GM12875 (cell line): ENCODE results near the gene LIMCH1.
"Not testable (repeated sequence)": the region's sequence is repeated elsewhere in the genome, so short reads cannot be mapped to it uniquely, and the experiment has no call there.

Experiments used
- H3K4me3 ChIP-seq: one replicate; pipeline ENCODE4 v1.5.1; 2011; ENCODE audit warnings: low read depth, low read length, control low read depth
- TF ChIP-seq, protein P1 (sequence below): IDR thresholded peaks from 2 replicates; pipeline ENCODE4 v1.5.1; 2011; ENCODE audit warnings: low read depth, mild to moderate bottlenecking, control low read depth, inconsistent platforms, low read length, moderate library complexity, borderline replicate concordance; ENCODE audit not compliant: insufficient read depth

Gene LIMCH1

DNA sequence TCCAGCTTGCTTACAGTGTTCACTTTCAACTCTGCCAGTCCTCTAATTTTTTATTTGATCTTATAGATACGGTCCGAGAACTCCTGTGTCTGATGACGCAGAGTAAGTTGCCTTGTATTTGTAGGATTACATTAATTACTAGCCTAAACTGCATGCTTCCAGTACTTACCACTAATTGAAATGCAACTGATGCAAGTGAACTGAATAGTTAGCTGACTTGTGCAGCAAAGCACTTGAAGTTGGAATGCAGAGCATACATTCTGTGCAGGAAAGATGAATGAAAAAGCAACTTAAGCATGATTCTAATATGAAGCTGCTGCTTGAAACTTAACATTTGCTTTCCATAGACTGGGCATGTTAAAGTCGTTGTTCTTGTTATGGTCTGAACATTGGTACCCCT, 100.9 kb downstream of the LIMCH1 start:
- TF ChIP-seq, protein P1, sequence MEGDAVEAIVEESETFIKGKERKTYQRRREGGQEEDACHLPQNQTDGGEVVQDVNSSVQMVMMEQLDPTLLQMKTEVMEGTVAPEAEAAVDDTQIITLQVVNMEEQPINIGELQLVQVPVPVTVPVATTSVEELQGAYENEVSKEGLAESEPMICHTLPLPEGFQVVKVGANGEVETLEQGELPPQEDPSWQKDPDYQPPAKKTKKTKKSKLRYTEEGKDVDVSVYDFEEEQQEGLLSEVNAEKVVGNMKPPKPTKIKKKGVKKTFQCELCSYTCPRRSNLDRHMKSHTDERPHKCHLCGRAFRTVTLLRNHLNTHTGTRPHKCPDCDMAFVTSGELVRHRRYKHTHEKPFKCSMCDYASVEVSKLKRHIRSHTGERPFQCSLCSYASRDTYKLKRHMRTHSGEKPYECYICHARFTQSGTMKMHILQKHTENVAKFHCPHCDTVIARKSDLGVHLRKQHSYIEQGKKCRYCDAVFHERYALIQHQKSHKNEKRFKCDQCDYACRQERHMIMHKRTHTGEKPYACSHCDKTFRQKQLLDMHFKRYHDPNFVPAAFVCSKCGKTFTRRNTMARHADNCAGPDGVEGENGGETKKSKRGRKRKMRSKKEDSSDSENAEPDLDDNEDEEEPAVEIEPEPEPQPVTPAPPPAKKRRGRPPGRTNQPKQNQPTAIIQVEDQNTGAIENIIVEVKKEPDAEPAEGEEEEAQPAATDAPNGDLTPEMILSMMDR: no peak
- H3K4me3 ChIP-seq: no peak overlapping the region

DNA sequence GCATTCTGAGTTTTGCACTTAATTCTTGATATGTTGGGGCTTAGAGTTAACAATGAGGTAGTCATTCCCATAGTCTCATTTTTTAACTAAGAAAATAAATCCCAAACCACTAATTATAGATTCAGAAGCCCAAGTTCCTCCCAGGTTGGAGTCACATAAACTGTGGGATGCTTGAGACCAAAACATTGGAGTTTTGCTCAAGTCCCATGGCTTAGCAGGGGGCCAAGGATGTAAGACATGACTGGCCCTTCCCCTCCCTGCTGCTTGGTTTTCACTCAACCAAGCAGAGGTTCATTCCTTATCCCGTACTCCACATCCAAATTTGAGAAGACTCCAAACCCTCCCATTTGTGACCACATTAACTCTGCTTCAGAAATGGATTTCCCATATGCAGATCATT, 101.3 kb downstream of the LIMCH1 start:
- no peak overlapping the region for H3K4me3 ChIP-seq
- TF ChIP-seq, protein P1: no peak

DNA sequence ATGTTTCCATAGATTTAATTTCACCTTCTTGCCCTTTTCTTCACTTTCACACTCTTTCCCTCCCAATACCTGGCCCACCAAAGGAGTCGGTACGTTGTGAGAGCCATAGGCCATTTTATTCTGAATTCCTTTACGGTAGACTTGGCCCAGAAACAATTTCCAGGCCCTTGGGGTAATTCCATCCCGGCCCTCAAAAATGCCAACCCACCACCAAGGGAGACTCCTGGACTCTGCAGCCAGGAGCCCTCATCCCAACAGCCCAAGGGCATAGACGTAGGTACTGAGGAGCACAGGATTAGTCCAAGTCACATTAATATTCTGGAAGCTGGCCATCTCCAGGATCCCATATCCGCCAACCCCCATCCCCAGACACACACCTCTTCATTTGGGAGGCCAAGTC, 102.9 kb downstream of the LIMCH1 start:
- TF ChIP-seq, protein P1: no peak
- no peak overlapping the region for H3K4me3 ChIP-seq

GRCh38 chr4:41642746-41643145, 104.8 kb downstream of the LIMCH1 start:
- not testable (repeated sequence) for H3K4me3 ChIP-seq

DNA sequence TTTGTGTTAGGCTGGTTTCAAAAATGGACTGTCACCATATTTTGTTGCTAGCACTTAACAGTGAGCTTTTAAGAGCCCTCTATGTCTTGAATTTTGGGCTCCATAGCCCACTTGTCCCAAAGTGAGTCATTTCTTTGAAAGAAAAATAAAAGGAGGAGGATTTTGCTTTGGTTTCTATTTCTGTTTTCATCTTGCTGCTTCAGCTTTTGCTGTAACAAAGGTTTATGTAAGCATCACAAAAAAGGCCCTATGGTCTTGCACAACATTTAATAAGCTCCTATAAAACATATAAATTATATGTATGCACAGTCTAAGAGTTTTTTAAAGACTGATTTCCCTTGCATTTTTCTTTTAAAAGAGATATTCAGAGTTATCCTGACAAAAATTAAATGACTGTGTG, 105.4 kb downstream of the LIMCH1 start:
- TF ChIP-seq, protein P1: no peak

DNA sequence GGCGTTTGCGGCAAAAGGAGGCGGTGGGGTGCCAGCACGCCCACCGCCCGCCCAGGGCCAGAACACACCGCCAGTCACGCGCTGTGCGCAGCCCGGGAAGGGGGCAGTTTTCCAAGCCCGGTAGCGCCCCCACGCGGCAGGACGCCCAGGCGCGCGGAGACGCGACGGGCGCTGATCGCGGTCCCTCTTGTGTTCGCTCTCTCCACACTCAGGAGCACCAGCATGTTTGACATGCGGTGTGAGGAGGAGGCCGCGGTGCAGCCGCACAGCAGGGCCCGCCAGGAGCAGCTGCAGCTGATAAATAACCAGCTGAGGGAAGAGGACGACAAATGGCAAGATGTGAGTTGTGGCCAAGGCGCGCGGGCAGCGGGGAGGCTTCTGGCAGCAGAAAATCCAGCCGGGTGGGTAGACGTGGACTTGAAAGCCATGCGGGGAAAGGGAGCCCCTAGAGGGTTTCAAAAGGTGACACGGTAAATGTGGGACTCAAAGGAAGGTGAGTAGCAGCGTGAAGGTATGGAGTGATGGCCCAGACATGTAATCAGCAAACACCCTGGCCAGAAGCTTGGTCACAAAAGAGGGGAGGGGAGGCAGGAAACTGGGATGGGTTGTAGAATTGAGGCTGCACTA, 106.4 kb downstream of the LIMCH1 start:
- TF ChIP-seq, protein P1: peak; percentile 61
- no peak overlapping the region for H3K4me3 ChIP-seq

More for the DNA sequence above, 105.4 kb downstream of the LIMCH1 start:
- H3K4me3 ChIP-seq: no peak overlapping the region

DNA sequence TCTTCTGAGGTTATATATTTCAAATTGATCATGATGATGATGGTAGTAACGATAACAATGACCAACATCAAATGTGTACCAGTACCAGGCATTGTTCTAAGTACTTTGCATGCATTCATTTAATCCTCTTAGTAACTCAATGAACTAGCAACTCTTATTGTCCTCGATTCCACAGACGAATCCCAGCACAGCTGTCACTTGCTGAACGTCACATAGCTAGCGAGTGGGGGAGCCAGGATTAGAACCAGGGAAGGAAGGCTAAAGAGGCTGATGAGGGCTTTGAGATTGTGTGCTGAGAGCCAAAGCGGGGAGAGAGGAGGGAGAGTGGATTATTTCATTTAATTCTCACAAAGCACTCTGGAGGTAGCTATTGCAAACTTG, 106.9 kb downstream of the LIMCH1 start:
- TF ChIP-seq, protein P1: no peak
- H3K4me3 ChIP-seq: no peak overlapping the region
